Neural cell (in vitro differentiated cells): Measurements from ENCODE around the gene ROBO1. TPM values are rescaled to one million over a fixed set of nuclear protein-coding genes. Genes with fewer than 3 reads are reported as not detected.

Source experiments
- H2AFZ ChIP-seq: fragments of 200-600, 300-800 bp; sonication (generic), shearing (Covaris generic); 2 replicates; pipeline ENCODE4 v1.6.0; 2014; ENCODE audit warnings: low read depth, mild to moderate bottlenecking, antibody characterized with exemption, low read length, moderate library complexity
- H3F3A ChIP-seq: fragments of 200-600 bp; shearing (Covaris generic); 2 replicates; pipeline ENCODE4 v1.6.1; 2016; ENCODE audit warnings: mild to moderate bottlenecking, moderate library complexity, mixed read lengths, antibody characterized with exemption, low read length; ENCODE audit not compliant: insufficient read depth, poor library complexity, severe bottlenecking
- H3K27ac ChIP-seq: fragments of 200-600, 300-800 bp; sonication (generic), shearing (Covaris generic); 2 replicates; pipeline ENCODE4 v1.5.1; 2014; ENCODE audit warnings: mild to moderate bottlenecking, low read length, moderate library complexity
- H3K27me3 ChIP-seq: fragments of 300-800, 200-600 bp; sonication (generic), shearing (Covaris generic); 2 replicates; pipeline ENCODE4 v1.6.0; 2014; ENCODE audit warnings: mild to moderate bottlenecking, low read depth, low read length, moderate library complexity; ENCODE audit not compliant: insufficient read depth
- H3K36me3 ChIP-seq: fragments of 300-800, 200-600 bp; sonication (generic), shearing (Covaris generic); 2 replicates; pipeline ENCODE4 v1.5.1; 2014; ENCODE audit warnings: mild to moderate bottlenecking, antibody characterized with exemption, low read length, moderate library complexity; ENCODE audit not compliant: insufficient read depth
- H3K4me2 ChIP-seq: fragments of 300-800, 200-600 bp; sonication (generic), shearing (Covaris generic); 2 replicates; pipeline ENCODE4 v1.6.0; 2014; ENCODE audit warnings: mild to moderate bottlenecking, low read length
- H3K4me3 ChIP-seq: fragments of 300-800, 200-600 bp; sonication (generic), shearing (Covaris generic); 2 replicates; pipeline ENCODE4 v1.5.1; 2014; ENCODE audit warnings: mild to moderate bottlenecking, low read length, moderate library complexity
- H3K79me2 ChIP-seq: fragments of 200-600 bp; shearing (Covaris generic); replicated peaks from 2 replicates; pipeline ENCODE4 v1.6.0; 2014; ENCODE audit warnings: mild to moderate bottlenecking, low read length, moderate library complexity; ENCODE audit not compliant: insufficient read depth
- H3K9ac ChIP-seq: fragments of 300-800, 200-600 bp; sonication (generic), shearing (Covaris generic); 2 replicates; pipeline ENCODE4 v1.6.1; 2016; ENCODE audit warnings: mild to moderate bottlenecking, low read length, mixed read lengths
- H3K9me2 ChIP-seq: fragments of 200-600 bp; shearing (Covaris generic); 2 replicates; pipeline ENCODE4 v1.6.1; 2016; ENCODE audit warnings: mild to moderate bottlenecking, low read length, mixed read lengths; ENCODE audit not compliant: insufficient read depth
- H3K9me3 ChIP-seq: fragments of 200-600, 300-800 bp; sonication (generic), shearing (Covaris generic); 2 replicates; pipeline ENCODE4 v1.6.1; 2016; ENCODE audit warnings: mild to moderate bottlenecking, mixed run types, low read length, moderate library complexity, mixed read lengths
- H4K20me1 ChIP-seq: fragments of 200-600 bp; shearing (Covaris generic); 2 replicates; pipeline ENCODE4 v1.6.1; 2016; ENCODE audit warnings: mild to moderate bottlenecking, mixed run types; ENCODE audit not compliant: insufficient read depth
- CTCF ChIP-seq: fragments of 450-650 bp; IDR thresholded peaks from 2 replicates; pipeline ENCODE4 v1.5.1; 2014; ENCODE audit warnings: antibody characterized with exemption, mild to moderate bottlenecking, moderate library complexity; ENCODE audit not compliant: poor library complexity, severe bottlenecking
- EP300 ChIP-seq: fragments of 450-650 bp; conservative IDR thresholded peaks from 2 replicates; pipeline ENCODE4 v1.6.1; 2014; ENCODE audit warnings: antibody characterized with exemption, mild to moderate bottlenecking, moderate library complexity; ENCODE audit not compliant: poor library complexity, severe bottlenecking
- EZH2 ChIP-seq: fragments of 200-600, 300-800 bp; shearing (Covaris generic), sonication (generic); IDR thresholded peaks from 2 replicates; pipeline ENCODE4 v1.6.1; 2014; ENCODE audit warnings: antibody characterized with exemption, low read length, borderline replicate concordance, mild to moderate bottlenecking; ENCODE audit not compliant: insufficient read depth, poor library complexity, severe bottlenecking
- MXI1 ChIP-seq: fragments of 450-650 bp; conservative IDR thresholded peaks from 2 replicates; pipeline ENCODE4 v1.6.1; 2014; ENCODE audit warnings: antibody characterized with exemption, mild to moderate bottlenecking; ENCODE audit not compliant: poor library complexity, severe bottlenecking
- POLR2AphosphoS5 ChIP-seq: IDR thresholded peaks from 2 replicates; pipeline ENCODE4 v1.6.1; 2012
- RAD21 ChIP-seq: fragments of 450-650 bp; conservative IDR thresholded peaks from 2 replicates; pipeline ENCODE4 v1.6.1; 2014; ENCODE audit warnings: antibody characterized with exemption, mild to moderate bottlenecking, moderate library complexity
- REST ChIP-seq: IDR thresholded peaks from 2 replicates; pipeline ENCODE4 v1.6.1; 2012; ENCODE audit warnings: borderline replicate concordance
- SMC3 ChIP-seq: fragments of 450-650 bp; conservative IDR thresholded peaks from 2 replicates; pipeline ENCODE4 v1.6.1; 2014; ENCODE audit warnings: antibody characterized with exemption, mild to moderate bottlenecking, moderate library complexity; ENCODE audit not compliant: poor library complexity
- TAF1 ChIP-seq: IDR thresholded peaks from 2 replicates; pipeline ENCODE4 v1.6.1; 2012; ENCODE audit warnings: low read depth
- polyA plus RNA-seq: library from polyadenylated mRNA; depleted of rRNA; stranded (reverse); fragments of >200 nt; gene quantifications from 2 replicates; pipeline ENCODE4 v1.2.3, GENCODE V29; 2014

Gene ROBO1
- polyA plus RNA-seq, 1 donor from 2014 or later, result 183 TPM

- H3K9ac ChIP-seq, result no peak overlapping the region
- H3K9me3 ChIP-seq, result no peaks in the 10 kb centered on the region
- TF ChIP-seq TAF1 (no peak), MXI1 (no peak), EP300 (no peak), RAD21 (no peak), CTCF (no peak), EZH2 (no peak), REST (no peak), POLR2AphosphoS5 (no peak), SMC3 (no peak)
- H3K4me3 ChIP-seq, result no peak overlapping the region
- H4K20me1 ChIP-seq, result no peaks in the 10 kb centered on the region
- H3K36me3 ChIP-seq, result peaks cover 3% of the 10 kb centered on the region
- no peaks in the 10 kb centered on the region for H3K9me2 ChIP-seq
- H3K27ac ChIP-seq, result no peak overlapping the region
- no peaks in the 10 kb centered on the region for H3K79me2 ChIP-seq
- no peak overlapping the region for H3K4me2 ChIP-seq
- H2AFZ ChIP-seq, result no peak overlapping the region
- H3F3A ChIP-seq, result no peaks in the 10 kb centered on the region
- H3K27me3 ChIP-seq, result no peaks in the 10 kb centered on the region
Observed at GRCh38 chr3:79115458-79115857, 652.3 kb downstream of the ROBO1 start.

- H3K9me3 ChIP-seq, result no peaks in the 10 kb centered on the region
- H3K4me3 ChIP-seq, result no peak overlapping the region
- no peak overlapping the region for H2AFZ ChIP-seq
Observed at GRCh38 chr3:79113876-79114275, 653.9 kb downstream of the ROBO1 start.

More at GRCh38 chr3:79113876-79114275, 653.9 kb downstream of the ROBO1 start:
- H3F3A ChIP-seq, result no peaks in the 10 kb centered on the region
- no peaks in the 10 kb centered on the region for H3K27me3 ChIP-seq
- H3K27ac ChIP-seq, result no peak overlapping the region
- peaks cover 3% of the 10 kb centered on the region for H3K36me3 ChIP-seq
- no peak overlapping the region for H3K4me2 ChIP-seq
- H3K9ac ChIP-seq, result no peak overlapping the region
- no peaks in the 10 kb centered on the region for H3K9me2 ChIP-seq
- no peaks in the 10 kb centered on the region for H4K20me1 ChIP-seq
- H3K79me2 ChIP-seq, result no peaks in the 10 kb centered on the region
- TF ChIP-seq EP300 (no peak), SMC3 (no peak), TAF1 (no peak), REST (no peak), EZH2 (no peak), MXI1 (no peak), RAD21 (no peak), POLR2AphosphoS5 (no peak), CTCF (no peak)
